MM.1S (cell line): ENCODE results near the gene FAT4.

Experiments used
- DNase-seq: peaks from one replicate; pipeline ENCODE4 v3.0.0-alpha.2; 2015
- H2AFZ ChIP-seq: fragments of 300-600 bp; sonication (generic); 2 replicates; pipeline ENCODE4 v1.6.0; 2016; ENCODE audit warnings: antibody characterized with exemption, low read length
- H3F3A ChIP-seq: fragments of 300-600 bp; sonication (generic); 2 replicates; pipeline ENCODE4 v1.6.1; 2016; ENCODE audit warnings: mild to moderate bottlenecking, antibody characterized with exemption, low read length, moderate library complexity, mixed read lengths; ENCODE audit not compliant: insufficient read depth
- H3K27ac ChIP-seq: fragments of 300-600 bp; sonication (generic); 2 replicates; pipeline ENCODE4 v1.5.1; 2016; ENCODE audit warnings: mild to moderate bottlenecking, low read length
- H3K27me3 ChIP-seq: fragments of 300-600 bp; sonication (generic); replicated peaks from 2 replicates; pipeline ENCODE4 v1.6.0; 2016; ENCODE audit warnings: low read length; ENCODE audit not compliant: insufficient read depth
- H3K36me3 ChIP-seq: fragments of 300-600 bp; sonication (generic); replicated peaks from 2 replicates; pipeline ENCODE4 v1.6.1; 2016; ENCODE audit warnings: mild to moderate bottlenecking, low read length, mixed read lengths; ENCODE audit not compliant: insufficient read depth
- H3K4me1 ChIP-seq: fragments of 300-600 bp; sonication (generic); 2 replicates; pipeline ENCODE4 v1.6.1; 2016; ENCODE audit warnings: low read length, mixed read lengths
- H3K4me2 ChIP-seq: fragments of 300-600 bp; sonication (generic); 2 replicates; pipeline ENCODE4 v1.6.0; 2016; ENCODE audit warnings: low read depth, low read length
- H3K4me3 ChIP-seq: fragments of 300-600 bp; sonication (generic); 2 replicates; pipeline ENCODE4 v1.5.1; 2016; ENCODE audit warnings: low read length, mixed read lengths
- H3K79me2 ChIP-seq: fragments of 300-600 bp; sonication (generic); 2 replicates; pipeline ENCODE4 v1.6.1; 2016; ENCODE audit warnings: mixed run types, low read length, mixed read lengths
- H3K9ac ChIP-seq: fragments of 300-600 bp; sonication (generic); 2 replicates; pipeline ENCODE4 v1.6.1; 2016; ENCODE audit warnings: low read length, mixed read lengths
- H3K9me2 ChIP-seq: fragments of 300-600 bp; sonication (generic); replicated peaks from 2 replicates; pipeline ENCODE4 v1.6.1; 2016; ENCODE audit warnings: mild to moderate bottlenecking, low read length, mixed read lengths; ENCODE audit not compliant: insufficient read depth
- H3K9me3 ChIP-seq: fragments of 300-600 bp; sonication (generic); replicated peaks from 2 replicates; pipeline ENCODE4 v1.6.1; 2016; ENCODE audit warnings: mild to moderate bottlenecking, low read length, mixed read lengths; ENCODE audit not compliant: insufficient read depth
- H4K20me1 ChIP-seq: fragments of 300-600 bp; sonication (generic); 2 replicates; pipeline ENCODE4 v1.6.1; 2016; ENCODE audit warnings: mild to moderate bottlenecking, low read length, moderate library complexity, mixed read lengths; ENCODE audit not compliant: insufficient read depth
- EZH2 ChIP-seq: fragments of 300-600 bp; sonication (generic); optimal IDR thresholded peaks from 2 replicates; pipeline ENCODE3; 2017; ENCODE audit warnings: low read depth, mild to moderate bottlenecking, antibody characterized with exemption, low read length, mixed read lengths
- EZH2phosphoT487 ChIP-seq: fragments of 300-600 bp; sonication (generic); IDR thresholded peaks from 2 replicates; pipeline ENCODE4 v1.6.1; 2018; ENCODE audit warnings: antibody characterized with exemption, low read length
- TF ChIP-seq, protein P1 (sequence below): fragments of 300-600 bp; sonication (generic); IDR thresholded peaks from 2 replicates; pipeline ENCODE4 v1.5.1; 2016; ENCODE audit warnings: antibody characterized with exemption, low read length, mixed read lengths

FAT4 gene

GRCh38 chr4:125314676-125315575 is at the start of gene FAT4:
TSS of gene FAT4 (plus strand) at chr4:125314955. CDS start at chr4:125316412, 1,457 bp downstream.
- DNase-seq = peak; percentile 94
- Histone ChIP-seq H2AFZ (peak within 1 kb of the TSS; percentile 95), H3K27ac (peak within 1 kb of the TSS; percentile 46; the same call in 1 of the 2 replicates), H4K20me1 (no peaks in the 10 kb centered on the region), H3K27me3 (no peaks in the 10 kb centered on the region), H3F3A (peaks cover 9% of the 10 kb centered on the region; the same call in 1 of the 2 replicates), H3K36me3 (no peaks in the 10 kb centered on the region), H3K4me2 (peak within 1 kb of the TSS; percentile 93), H3K4me3 (peak within 1 kb of the TSS; percentile 92), H3K4me1 (peaks cover 12% of the 10 kb centered on the region), H3K9me3 (no peaks in the 10 kb centered on the region), H3K9ac (peak within 1 kb of the TSS; percentile 50; the same call in 1 of the 2 replicates), H3K9me2 (no peaks in the 10 kb centered on the region), H3K79me2 (no peaks in the 10 kb centered on the region)
- no peak for TF ChIP-seq EZH2
- TF ChIP-seq, protein P1, sequence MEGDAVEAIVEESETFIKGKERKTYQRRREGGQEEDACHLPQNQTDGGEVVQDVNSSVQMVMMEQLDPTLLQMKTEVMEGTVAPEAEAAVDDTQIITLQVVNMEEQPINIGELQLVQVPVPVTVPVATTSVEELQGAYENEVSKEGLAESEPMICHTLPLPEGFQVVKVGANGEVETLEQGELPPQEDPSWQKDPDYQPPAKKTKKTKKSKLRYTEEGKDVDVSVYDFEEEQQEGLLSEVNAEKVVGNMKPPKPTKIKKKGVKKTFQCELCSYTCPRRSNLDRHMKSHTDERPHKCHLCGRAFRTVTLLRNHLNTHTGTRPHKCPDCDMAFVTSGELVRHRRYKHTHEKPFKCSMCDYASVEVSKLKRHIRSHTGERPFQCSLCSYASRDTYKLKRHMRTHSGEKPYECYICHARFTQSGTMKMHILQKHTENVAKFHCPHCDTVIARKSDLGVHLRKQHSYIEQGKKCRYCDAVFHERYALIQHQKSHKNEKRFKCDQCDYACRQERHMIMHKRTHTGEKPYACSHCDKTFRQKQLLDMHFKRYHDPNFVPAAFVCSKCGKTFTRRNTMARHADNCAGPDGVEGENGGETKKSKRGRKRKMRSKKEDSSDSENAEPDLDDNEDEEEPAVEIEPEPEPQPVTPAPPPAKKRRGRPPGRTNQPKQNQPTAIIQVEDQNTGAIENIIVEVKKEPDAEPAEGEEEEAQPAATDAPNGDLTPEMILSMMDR = no peak
- TF ChIP-seq EZH2phosphoT487 = no peak

GRCh38 chr4:125265846-125266245 is 48.9 kb upstream of the FAT4 start:
- H3K9me2 ChIP-seq = no peaks in the 10 kb centered on the region
- no peaks in the 10 kb centered on the region for H3K36me3 ChIP-seq
- H3K79me2 ChIP-seq = no peaks in the 10 kb centered on the region
- no peak for DNase-seq
- H3K9ac ChIP-seq = no peak overlapping the region
- TF ChIP-seq, protein P1 = no peak
- no peak for TF ChIP-seq EZH2phosphoT487
- no peak for TF ChIP-seq EZH2
- H3K4me1 ChIP-seq = no peaks in the 10 kb centered on the region
- no peaks in the 10 kb centered on the region for H3F3A ChIP-seq
- H3K4me2 ChIP-seq = no peak overlapping the region
- H3K27ac ChIP-seq = no peak overlapping the region
- no peak overlapping the region for H3K4me3 ChIP-seq
- no peak overlapping the region for H2AFZ ChIP-seq
- H3K27me3 ChIP-seq = no peaks in the 10 kb centered on the region
- H3K9me3 ChIP-seq = no peaks in the 10 kb centered on the region
- no peaks in the 10 kb centered on the region for H4K20me1 ChIP-seq

DNA sequence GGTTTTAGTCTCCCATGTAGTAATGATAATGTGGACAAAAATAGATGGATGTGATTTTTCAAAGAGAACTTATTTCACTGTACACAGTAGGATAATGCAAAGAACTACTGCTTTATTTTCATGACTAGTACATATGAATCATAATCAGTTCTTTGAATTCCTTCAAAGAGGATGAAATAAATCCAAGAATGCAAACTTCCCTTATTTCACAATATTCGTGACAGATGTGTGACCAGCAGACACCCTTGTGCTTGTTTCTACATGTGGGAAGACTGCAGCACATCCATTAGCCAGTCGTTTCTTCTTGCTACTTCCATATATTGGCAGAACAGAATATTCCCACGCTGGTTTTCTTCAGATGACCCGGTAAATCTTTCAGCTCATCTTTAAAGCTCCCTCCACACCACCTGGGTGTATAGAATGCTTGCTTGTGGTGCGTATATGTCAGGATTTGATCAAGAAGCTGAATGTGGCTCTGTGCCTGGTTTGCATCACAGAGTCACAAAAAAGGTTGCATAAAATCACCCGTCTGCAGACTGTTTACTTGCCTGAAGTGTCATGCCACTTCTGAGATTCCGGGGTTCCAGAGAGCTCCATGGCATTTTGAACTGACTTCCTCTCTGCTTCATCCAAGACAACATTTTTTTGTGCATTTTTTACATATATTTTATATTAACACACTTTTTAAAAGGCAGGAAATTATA is 47.7 kb upstream of the FAT4 start:
- Histone ChIP-seq H3K79me2 (no peaks in the 10 kb centered on the region), H3F3A (no peaks in the 10 kb centered on the region), H2AFZ (no peak overlapping the region), H3K9me2 (no peaks in the 10 kb centered on the region), H3K27ac (no peak overlapping the region), H3K9ac (no peak overlapping the region), H3K4me3 (no peak overlapping the region), H3K4me1 (no peaks in the 10 kb centered on the region), H4K20me1 (no peaks in the 10 kb centered on the region), H3K9me3 (no peaks in the 10 kb centered on the region), H3K27me3 (no peaks in the 10 kb centered on the region), H3K4me2 (no peak overlapping the region), H3K36me3 (no peaks in the 10 kb centered on the region)
- TF ChIP-seq, protein P1 = no peak
- TF ChIP-seq EZH2 (no peak), EZH2phosphoT487 (no peak)
- DNase-seq = no peak
